SKM-1 (cell line): ENCODE results near the gene TMC6.

ENCODE experiments used
- DNase-seq: peaks from one replicate; lab custom pipeline; 2025; ENCODE audit not compliant: unreplicated experiment; lab: John Stamatoyannopoulos, UW

Gene TMC6

DNA sequence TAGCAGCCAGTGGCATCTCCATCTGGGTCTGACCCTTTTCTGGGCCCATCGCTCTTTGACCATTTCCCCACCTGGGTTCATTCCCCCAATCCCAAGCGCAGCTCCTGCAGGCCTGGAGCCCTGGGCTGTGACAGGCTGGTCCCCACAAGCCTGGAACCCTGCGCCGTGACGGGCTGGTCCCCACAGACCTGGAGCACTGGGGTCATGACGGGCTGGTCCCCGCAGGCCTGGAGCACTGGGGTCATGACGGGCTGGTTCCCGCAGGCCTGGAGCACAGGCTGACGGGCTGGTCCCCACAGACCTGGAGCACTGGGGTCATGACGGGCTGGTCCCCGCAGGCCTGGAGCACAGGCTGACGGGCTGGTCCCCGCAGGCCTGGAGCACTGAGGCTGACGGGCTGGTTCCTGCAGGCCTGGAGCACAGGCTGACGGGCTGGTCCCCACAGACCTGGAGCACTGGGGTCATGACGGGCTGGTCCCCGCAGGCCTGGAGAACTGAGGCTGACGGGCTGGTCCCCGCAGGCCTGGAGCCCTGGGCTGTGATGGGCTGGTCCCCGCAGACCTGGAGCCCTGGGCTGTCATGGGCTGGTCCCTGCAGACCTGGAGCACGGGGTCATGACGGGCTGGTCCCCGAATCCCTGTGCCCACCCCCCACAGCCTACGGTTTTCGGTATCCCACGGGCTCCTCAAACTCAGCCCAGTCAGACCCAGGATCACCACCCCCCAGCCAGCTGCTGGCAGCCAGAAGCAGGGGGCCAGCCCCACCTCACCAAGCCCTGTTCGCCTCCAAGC lies 16.6 kb downstream of the TMC6 start:
- no peak for DNase-seq

DNA sequence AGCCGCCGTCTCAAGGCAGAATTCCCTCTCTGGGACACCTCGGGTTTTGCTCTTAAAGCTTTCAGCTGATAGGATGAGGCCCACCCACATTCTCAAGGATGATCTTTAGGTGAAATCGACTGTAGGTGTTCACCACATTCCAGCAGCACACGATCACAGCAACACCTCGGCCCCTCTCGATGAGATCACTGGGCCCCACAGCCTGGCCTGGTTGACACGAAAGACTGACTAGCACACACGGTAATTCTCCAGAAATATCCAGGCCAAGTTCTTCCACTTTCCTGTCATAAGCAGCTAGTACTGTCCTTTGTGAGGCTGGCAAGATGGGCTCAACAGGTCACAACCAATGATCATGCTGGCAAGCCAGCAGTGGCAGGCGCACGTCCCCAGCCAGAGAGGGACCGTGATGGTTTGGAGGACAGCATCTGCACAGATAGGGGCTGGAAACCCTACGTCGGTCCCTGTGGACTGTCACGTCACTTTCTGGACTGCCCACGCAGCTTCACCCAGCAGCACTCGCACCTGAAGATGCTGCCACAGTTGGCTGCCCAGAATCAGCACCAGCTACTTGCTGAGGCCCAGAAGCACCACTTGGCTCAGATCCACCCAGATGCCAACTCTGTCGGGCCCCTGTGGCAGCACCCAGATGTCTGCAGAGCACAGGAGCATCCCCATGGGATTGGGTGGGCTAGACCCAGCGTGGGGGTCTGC lies 17.4 kb downstream of the TMC6 start:
- DNase-seq: no peak

DNA sequence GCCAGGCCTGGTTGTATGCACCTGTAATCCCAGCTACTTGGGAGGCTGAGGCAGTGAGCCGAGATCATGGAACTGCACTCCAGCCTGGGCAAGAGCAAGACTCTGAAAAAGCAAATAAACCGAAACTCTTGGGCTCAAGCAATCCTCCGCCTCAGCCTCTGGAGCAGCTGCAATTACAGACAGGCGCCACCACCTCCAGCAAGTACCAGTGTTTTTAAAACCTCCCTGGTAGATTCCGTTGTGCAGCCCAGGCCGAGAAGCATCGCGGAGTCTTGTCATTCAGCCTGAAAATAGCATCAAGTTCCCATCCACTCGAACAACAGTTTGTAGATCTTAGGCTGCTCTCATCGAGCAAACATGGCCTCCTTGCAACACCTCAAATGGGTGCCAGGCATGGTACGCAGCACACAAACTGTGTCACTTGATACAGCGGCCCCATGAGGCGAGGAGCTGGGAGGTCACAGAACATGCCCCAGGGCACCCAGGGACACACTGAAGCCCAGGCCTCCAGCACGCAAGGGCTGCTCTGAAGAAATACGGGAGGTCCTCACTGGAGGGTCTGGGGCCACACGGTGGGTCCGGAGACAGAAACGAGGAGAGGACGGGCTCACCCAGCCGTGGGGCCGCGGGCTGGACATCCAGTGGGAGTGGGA lies 18.1 kb downstream of the TMC6 start:
- no peak for DNase-seq

DNA sequence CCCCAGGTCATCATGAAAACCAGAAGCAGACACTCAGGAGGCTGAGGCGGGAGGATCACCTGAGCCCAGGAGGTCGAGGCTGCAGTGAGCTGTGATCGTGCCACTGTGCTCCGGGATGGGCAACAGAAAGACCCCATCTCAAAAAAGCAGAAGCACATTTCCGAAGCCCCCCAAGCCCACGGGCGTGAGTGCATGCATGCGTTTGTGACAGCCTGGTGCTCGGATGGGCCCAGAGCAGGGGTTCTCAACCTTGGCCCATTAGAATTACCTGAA lies 19.1 kb downstream of the TMC6 start:
- no peak for DNase-seq

DNA sequence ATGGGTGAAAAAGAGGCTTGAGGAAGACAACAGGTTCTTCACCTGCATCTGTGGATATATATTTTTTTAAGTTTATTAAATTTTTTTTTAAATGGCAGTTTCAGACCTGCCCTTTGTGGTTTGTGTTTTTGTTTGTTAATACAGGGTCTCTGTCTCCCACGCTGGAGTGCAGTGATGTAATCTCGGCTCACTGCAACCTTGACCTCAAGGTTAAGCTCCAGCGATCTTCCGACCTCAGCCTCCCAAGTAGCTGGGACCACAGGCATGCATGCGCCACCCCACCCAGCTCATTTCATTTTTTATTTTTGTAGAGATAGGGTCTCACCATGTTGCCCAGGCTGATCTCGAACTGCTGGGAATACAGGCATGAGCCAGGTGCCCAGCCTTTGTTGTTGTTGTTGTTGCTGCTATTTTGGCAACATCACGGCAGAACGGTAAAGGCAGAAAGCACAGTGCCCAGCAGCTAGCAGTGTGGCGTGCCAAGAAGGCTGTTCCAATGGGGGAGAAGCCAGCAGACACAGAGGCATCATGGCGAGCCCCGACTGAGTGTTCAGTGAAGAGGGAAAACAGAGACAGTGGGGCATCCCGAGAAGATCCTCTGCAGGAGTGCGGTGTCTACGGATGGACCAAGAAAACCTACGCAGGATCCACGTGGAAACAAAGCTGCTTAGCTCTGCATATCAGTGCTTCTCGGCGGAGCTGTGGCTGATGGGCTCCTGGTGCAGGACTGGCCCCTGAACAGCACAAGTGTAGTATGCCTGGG lies 19.6 kb downstream of the TMC6 start:
- DNase-seq: no peak

DNA sequence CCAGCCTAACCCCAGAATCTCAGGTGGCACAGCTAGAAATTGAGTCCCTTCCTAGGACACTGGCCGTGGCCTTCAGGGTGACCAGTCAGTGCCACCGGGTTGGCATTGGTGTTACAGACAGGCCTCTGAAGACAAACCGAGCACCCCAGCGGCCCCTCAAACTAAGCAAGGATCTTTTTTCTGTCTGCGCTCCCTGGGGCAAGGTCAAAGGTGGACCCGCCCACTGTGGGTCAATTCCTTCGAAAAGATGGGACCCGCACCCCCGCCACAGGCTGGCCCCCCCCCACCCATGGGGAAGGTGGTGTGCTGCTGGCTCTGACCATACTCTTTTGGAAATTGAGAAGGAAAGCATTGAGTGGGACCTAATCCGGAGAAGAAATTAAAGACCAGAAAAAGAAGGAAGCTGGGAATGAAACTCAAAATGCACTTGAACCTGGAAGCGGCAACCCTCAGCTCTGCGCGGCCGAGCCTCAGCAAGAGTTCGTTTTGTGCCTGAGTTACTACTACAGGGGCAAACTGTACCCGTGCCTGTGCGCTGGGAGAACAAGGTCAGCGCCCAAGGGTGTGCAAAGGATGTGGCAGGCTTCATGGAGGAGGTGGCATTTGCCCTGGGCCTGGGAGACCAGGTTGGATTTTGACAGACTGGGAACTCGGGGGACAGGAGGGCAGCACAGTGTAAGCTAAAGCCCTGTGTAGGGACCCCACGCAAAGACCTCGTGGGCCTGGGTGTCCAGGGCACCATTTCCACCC lies 20.4 kb downstream of the TMC6 start:
- DNase-seq: no peak

DNA sequence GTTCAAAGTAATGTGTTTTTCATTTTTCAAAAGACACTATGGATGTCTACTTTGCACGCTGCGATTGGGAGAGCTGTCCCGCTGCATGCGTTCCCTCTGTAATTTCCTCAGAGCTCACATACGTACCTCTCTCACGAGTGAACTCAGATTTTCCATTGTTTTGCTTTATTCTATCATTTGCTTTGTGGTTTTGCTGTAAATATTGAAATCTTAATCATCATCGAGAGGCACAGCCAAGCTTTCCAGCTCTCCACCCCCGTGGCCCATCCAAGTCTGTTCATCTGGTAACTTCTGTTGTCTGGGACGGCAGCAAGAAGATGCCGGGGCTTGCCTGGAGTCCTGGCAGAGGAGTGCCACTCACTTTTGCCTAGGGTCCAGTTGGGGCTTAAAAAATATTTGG lies 21.1 kb downstream of the TMC6 start:
- DNase-seq: no peak

DNA sequence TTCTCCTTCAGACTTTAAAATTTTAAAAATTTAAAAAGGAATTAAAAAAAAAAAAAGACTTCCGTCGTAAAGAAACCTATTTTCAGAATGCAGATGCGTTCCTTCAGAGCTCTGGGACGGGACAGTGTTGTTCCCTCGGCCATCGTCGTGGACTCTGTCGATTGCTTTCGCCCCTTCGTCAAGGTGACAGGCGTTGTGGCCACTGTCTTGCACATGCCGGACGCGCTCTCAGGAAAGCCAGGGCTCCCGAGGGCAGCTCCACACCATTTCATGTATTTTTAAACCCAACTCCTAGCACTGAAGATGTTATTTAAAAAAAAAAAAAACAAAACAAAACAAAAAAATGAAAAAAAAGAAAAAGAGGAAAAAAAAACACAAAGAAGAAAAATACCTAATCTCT lies 22.3 kb downstream of the TMC6 start:
- no peak for DNase-seq

DNA sequence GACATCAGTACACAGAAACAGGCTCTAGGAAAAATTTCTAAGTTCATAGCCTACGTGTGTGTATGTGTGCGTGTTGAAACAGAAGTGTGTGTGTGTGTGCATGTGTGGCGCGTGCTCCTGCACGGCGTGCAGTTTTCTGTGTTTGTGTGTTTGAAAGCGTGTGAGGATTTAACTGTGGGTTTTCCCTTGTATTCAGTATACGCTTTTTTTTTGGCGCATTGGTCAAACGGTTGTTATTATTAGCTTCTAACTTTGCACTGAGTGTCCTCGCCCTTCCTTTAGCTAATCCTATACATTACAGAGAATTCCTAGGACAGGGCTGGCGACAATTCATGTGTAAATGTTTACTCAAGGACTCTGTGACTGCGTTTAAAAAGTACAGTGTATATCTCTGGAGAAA lies 23.0 kb downstream of the TMC6 start:
- DNase-seq: no peak

DNA sequence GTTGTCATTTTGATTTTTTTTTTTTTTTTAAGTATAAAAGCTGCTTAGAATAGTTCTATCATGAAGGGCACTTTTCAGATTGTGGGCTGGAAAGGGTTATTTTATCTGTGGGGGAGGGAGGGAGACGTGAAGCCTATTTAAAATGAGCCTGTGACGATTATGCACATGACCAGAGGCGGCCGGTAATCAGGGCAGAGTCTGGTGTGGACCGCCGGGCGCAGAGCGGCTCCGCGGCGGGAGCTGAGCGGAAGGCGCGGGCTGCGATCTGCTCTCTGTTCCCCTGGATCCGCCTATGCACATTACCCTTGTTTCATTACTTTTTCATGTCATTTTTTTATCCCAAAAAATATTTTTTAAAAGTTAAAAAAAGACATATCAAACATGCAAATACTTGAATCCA lies 23.5 kb downstream of the TMC6 start:
- no peak for DNase-seq

DNA sequence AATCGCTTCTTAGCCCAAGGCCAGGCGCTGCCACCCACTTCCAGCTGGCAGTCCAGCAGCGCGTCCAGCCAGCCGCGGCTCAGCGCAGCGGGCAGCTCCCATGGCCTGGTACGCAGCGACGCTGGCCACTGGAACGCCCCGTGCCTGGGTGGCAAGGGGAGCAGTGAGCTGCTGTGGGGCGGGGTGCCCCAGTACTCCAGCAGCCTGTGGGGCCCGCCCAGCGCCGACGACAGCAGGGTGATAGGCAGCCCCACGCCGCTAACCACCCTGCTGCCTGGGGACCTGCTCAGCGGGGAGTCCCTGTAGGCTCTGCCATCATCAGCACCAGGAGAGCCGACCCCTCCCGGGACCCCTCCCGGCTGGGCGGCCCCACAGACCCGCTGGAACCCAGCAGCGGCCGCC lies 24.0 kb downstream of the TMC6 start:
- DNase-seq: no peak

DNA sequence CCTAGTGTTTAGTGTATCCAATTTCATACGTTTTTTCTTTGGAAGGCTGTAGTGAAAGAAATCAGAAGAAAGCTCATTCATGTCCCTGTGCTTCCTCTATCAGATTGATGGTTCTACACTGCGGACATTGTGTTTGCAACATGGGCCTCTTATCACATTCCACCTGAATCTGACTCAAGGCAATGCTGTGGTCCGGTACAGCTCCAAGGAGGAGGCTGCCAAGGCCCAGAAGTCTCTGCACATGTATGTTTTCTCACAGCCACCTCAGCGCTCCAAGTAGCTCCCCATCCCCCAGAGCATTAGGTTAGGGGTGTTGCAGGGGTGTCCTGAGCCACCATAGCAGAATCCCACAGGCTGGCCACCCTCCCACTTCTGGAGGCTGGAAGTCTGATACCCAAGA lies 25.2 kb downstream of the TMC6 start:
- DNase-seq: no peak

DNA sequence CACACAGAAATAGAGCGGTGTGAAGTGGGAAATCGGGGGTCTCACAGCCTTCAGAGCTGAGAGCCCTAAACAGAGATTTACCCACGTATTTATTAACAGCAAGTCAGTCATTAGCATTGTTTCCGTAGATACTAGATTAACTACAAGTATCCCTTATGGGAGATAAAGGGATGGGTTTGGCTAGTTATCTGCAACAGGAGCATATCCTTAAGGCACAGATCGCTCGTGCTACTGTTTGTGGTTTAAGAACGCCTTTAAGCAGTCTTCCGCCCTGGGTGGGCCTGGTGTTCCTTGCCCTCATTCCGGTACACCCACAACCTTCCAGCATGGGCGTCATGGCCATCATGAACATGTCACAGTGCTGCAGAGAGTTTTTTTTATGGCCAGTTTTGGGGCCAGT lies 27.0 kb downstream of the TMC6 start:
- DNase-seq: no peak

DNA sequence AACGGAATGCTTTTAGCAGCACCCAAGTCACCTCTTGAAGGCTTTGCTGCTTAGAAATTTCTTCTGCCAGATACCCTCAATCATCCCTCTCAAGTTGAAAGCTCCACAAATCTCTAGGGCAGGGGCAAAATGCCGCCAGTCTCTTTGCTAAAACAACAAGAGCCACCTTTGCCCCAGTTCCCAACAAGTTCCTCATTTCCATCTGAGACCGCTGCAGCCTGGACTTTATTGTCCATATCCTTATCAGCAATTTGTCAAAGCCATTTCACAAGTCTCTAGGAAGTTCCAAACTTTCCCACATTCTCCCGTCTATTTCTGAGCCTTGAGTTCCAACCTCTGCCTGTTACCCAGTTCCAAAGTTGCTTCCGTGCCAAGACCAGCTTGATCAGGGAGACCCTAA lies 27.4 kb downstream of the TMC6 start:
- DNase-seq: no peak

DNA sequence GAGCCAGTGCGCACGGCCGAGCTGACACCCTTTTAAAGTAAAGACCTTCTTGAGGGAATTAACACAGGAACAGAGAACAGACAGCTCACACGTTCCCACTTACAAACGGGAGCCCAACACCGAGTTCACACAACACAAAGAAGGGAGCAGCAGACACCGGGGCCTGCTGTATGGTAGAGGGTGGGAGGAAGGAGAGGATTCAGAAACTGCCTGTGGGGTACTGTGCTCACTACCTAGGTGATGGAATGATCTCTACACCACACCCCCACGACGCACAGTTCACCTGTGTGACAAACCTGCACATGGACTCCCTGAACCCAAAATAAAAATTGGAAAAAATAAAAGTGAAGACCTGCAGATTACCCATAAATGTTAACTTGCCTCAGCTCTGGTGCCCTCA lies 32.5 kb downstream of the TMC6 start:
- DNase-seq: no peak

DNA sequence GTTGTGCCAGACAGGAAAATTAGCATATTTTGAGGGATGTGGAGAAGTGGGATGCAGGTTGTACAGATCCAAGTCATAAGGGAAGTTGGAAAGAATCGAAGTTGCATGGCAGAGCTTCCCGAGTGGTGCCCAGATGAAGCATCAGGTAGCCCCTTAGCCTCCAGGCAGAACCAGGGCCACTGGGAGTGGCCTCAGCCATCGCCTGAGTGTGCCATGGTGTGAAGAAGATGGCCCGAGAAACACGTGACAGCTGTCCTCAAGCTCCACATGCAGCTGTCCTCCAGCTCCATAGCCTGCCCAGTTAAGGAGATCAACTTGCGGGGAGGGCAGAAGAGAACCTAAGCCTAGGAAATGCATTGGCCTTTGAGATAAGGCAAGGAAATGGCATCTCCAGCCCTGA lies 33.5 kb downstream of the TMC6 start:
- no peak for DNase-seq

DNA sequence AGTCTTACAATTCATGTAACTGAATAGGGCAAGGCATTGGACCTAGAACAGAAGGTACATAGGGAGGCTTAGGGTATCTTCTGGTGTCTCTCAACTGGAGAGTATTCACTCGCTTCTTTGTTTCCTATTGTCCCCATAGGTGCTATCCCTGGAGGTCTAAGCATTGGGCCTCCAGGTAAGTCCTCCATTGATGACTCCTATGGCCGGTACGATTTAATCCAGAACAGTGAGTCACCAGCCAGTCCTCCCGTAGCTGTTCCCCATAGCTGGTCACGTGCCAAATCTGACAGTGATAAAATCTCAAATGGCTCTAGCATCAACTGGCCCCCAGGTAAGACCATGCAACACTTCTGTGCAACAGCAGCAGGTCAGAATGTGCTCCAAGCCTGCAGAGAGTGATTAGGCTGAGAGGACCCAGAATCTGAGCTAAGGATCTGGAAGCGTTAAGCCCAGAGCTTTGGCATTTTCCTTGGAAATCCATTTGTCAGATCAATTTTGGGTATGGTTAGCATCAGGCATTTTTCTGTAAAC lies 35.7 kb downstream of the TMC6 start:
- DNase-seq: no peak

DNA sequence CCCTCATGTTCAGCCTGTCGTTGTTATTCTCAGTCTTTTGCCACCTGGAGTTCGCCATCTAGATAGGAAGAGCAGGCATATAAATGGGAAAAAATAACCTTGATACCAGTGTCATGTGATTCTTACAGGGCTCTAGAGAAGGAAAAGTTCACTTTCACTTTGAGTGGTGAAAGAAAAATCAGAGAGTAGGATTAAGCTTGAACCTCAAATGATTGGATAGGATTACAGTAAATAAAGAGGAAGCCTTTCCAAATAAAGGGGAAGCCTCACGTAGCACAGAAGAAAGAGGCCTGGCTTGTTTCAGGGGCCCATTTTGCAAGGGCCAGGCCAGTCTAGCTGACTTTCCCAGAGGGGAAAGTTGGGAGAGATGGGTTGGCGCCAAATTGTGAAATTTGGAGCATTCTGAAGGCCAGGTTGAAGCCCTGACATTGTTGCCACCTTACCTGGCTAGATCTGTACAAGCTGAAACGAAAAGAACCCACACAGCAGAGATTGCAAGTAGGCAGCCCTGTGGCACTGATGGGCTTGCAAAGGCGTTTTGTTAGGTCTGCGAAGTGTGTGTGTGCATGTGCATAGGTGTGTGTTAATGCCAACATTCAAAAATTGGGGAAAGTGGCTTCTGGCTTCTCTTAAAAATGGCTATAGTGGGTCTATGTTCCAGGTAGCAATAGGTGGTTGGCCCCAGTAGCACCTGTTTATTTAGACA lies 38.8 kb downstream of the TMC6 start:
- DNase-seq: no peak

DNA sequence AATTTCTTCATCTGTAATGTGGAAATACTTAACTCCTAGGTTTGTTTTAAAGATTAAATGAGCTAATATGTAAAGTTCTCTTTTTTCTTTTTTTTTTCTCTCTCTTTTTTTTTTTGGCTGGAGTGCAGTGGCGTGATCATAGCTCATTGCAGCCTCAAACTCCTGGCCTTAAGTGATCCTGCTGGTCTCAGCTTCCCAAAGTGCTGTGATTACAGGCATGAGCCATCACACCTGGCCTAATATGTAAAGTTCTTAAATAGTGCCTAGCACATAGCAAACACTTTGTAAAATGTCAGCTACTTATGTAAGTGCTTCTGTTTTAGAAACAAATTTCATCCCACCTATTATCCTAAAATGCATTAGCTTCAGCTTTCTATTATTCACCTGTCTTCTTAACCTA lies 40.0 kb downstream of the TMC6 start:
- no peak for DNase-seq

DNA sequence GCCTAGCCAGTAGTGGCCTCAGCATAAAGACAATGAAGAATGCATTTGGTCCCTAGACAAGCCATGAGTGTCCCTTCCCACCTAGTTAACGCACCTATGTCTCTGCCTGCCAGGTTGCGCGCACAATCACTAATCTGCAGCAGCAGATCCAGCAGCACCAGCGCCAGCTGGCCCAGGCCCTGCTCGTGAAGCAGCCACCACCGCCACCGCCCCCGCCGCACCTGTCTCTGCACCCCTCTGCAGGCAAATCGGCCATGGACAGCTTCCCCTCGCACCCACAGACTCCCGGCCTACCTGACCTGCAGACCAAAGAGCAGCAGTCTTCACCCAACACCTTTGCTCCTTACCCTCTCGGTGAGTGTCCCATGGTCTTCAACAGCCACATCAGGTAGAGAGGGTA lies 41.8 kb downstream of the TMC6 start:
- DNase-seq: no peak
